Measurements from ENCODE around the gene EP300. TPM values are rescaled to one million over a fixed set of nuclear protein-coding genes. Genes with fewer than 3 reads are reported as not detected.

Gene EP300
- polyA plus RNA-seq, 1 donor from 2014 or later: 13.9 TPM

GRCh38 chr22:41204992-41205900 is 112.9 kb downstream of the EP300 start, which contains the start of gene L3MBTL2:
TSS of gene L3MBTL2 (plus strand) at chr22:41205312. CDS start at chr22:41205363, 51 bp downstream.
- Histone ChIP-seq H3K9me2 (ENCODE audit: insufficient read depth, low read length) (no peaks in the 10 kb centered on the region), H3F3A (ENCODE audit: insufficient read depth, low read length, poor library complexity, severe bottlenecking) (no peaks in the 10 kb centered on the region), H3K36me3 (ENCODE audit: insufficient read depth, low read length) (no peaks in the 10 kb centered on the region), H3K4me3 (ENCODE audit: low read length) (peak within 1 kb of the TSS; percentile 85), H2AFZ (ENCODE audit: low read depth, low read length) (peak within 1 kb of the TSS; percentile 67), H3K27ac (ENCODE audit: low read length) (peak within 1 kb of the TSS; percentile 53), H3K4me2 (ENCODE audit: low read length) (peak within 1 kb of the TSS; percentile 68), H3K79me2 (replicated peaks; ENCODE audit: insufficient read depth, low read length) (peaks cover 9% of the 10 kb centered on the region), H4K20me1 (ENCODE audit: insufficient read depth) (no peaks in the 10 kb centered on the region), H3K27me3 (ENCODE audit: insufficient read depth, low read depth, low read length) (no peaks in the 10 kb centered on the region), H3K9ac (ENCODE audit: low read length) (peak within 1 kb of the TSS; percentile 70), H3K9me3 (ENCODE audit: low read length) (no peaks in the 10 kb centered on the region)
- no peak for TF ChIP-seq EP300 (conservative IDR thresholded peaks at IDR 0.05; ENCODE audit: poor library complexity, severe bottlenecking)
- TF ChIP-seq SMC3 (conservative IDR thresholded peaks at IDR 0.05; ENCODE audit: poor library complexity): peak; percentile 38
- peak; percentile 2 for TF ChIP-seq RAD21 (conservative IDR thresholded peaks at IDR 0.05)
- TF ChIP-seq EZH2 (IDR thresholded peaks at IDR 0.05; ENCODE audit: borderline replicate concordance, insufficient read depth, low read length, poor library complexity, severe bottlenecking): no peak
- no peak for TF ChIP-seq REST (IDR thresholded peaks at IDR 0.05; ENCODE audit: borderline replicate concordance)
- TF ChIP-seq MXI1 (conservative IDR thresholded peaks at IDR 0.05; ENCODE audit: poor library complexity, severe bottlenecking): peak; percentile 95
- TF ChIP-seq CTCF (IDR thresholded peaks at IDR 0.05; ENCODE audit: poor library complexity, severe bottlenecking): no peak
- TF ChIP-seq TAF1 (IDR thresholded peaks at IDR 0.05; ENCODE audit: low read depth): no peak
- TF ChIP-seq POLR2AphosphoS5 (IDR thresholded peaks at IDR 0.05): peak; percentile 61

- H3K27me3 ChIP-seq (ENCODE audit: insufficient read depth, low read depth, low read length): no peaks in the 10 kb centered on the region
- H3F3A ChIP-seq (ENCODE audit: insufficient read depth, low read length, poor library complexity, severe bottlenecking): no peaks in the 10 kb centered on the region
- TF ChIP-seq RAD21 (conservative IDR thresholded peaks at IDR 0.05) (no peak), SMC3 (conservative IDR thresholded peaks at IDR 0.05; ENCODE audit: poor library complexity) (no peak), POLR2AphosphoS5 (IDR thresholded peaks at IDR 0.05) (no peak), REST (IDR thresholded peaks at IDR 0.05; ENCODE audit: borderline replicate concordance) (no peak), EZH2 (IDR thresholded peaks at IDR 0.05; ENCODE audit: borderline replicate concordance, insufficient read depth, low read length, poor library complexity, severe bottlenecking) (no peak), TAF1 (IDR thresholded peaks at IDR 0.05; ENCODE audit: low read depth) (no peak), EP300 (conservative IDR thresholded peaks at IDR 0.05; ENCODE audit: poor library complexity, severe bottlenecking) (no peak), CTCF (IDR thresholded peaks at IDR 0.05; ENCODE audit: poor library complexity, severe bottlenecking) (no peak), MXI1 (conservative IDR thresholded peaks at IDR 0.05; ENCODE audit: poor library complexity, severe bottlenecking) (no peak)
- no peaks in the 10 kb centered on the region for H4K20me1 ChIP-seq (ENCODE audit: insufficient read depth)
- no peak overlapping the region for H3K9ac ChIP-seq (ENCODE audit: low read length)
- peaks cover 9% of the 10 kb centered on the region for H3K79me2 ChIP-seq (replicated peaks; ENCODE audit: insufficient read depth, low read length)
- no peak overlapping the region for H3K4me3 ChIP-seq (ENCODE audit: low read length)
- no peaks in the 10 kb centered on the region for H3K9me3 ChIP-seq (ENCODE audit: low read length)
- H3K27ac ChIP-seq (ENCODE audit: low read length): no peak overlapping the region
- H2AFZ ChIP-seq (ENCODE audit: low read depth, low read length): no peak overlapping the region
- no peaks in the 10 kb centered on the region for H3K9me2 ChIP-seq (ENCODE audit: insufficient read depth, low read length)
- no peak overlapping the region for H3K4me2 ChIP-seq (ENCODE audit: low read length)
- no peaks in the 10 kb centered on the region for H3K36me3 ChIP-seq (ENCODE audit: insufficient read depth, low read length)
Measured at GRCh38 chr22:41206719-41207118, 114.3 kb downstream of the EP300 start.
